Bronchial epithelial cell (primary cell): ENCODE measurements around the gene RPL12. TPM values are rescaled to one million over a fixed set of nuclear protein-coding genes. Genes with fewer than 3 reads are reported as not detected.
A peak's percentile ranks its signal among the peaks of the same experiment; 100 is the strongest.

Source experiments
- DNase-seq: peaks from one replicate; pipeline ENCODE4 v3.0.0-alpha.2; 2010; ENCODE audit warnings: low read depth
- FAIRE-seq: peaks from 2 replicates; lab custom pipeline; 2011; peaks lifted over from hg19 to GRCh38; lab: Jason Lieb, UNC
- H3K27me3 ChIP-seq: 2 replicates; pipeline ENCODE4 v1.5.1; 2011; ENCODE audit warnings: low read length; ENCODE audit not compliant: control insufficient read depth, insufficient read depth
- H3K36me3 ChIP-seq: 2 replicates; pipeline ENCODE4 v1.5.1; 2011; ENCODE audit warnings: low read length; ENCODE audit not compliant: control insufficient read depth, insufficient read depth
- H3K4me3 ChIP-seq: 2 replicates; pipeline ENCODE4 v1.5.1; 2011; ENCODE audit warnings: mild to moderate bottlenecking, low read depth, low read length, control low read depth
- CTCF ChIP-seq: IDR thresholded peaks from 2 replicates; pipeline ENCODE4 v1.5.1; 2011; ENCODE audit warnings: mild to moderate bottlenecking, moderate library complexity, low read length, control low read depth, inconsistent platforms; ENCODE audit not compliant: insufficient read depth, severe bottlenecking
- total RNA-seq: library from RNA; depleted of rRNA; stranded (reverse); fragments of >200 nt; gene quantifications from 2 replicates; pipeline ENCODE4 v1.2.1, GENCODE V29; 2014

Gene RPL12
- total RNA-seq, 1 donor from 2014 or later: 3,707 TPM

- peaks cover 26% of the 10 kb centered on the region for H3K36me3 ChIP-seq
- no peak for FAIRE-seq
- no peaks in the 10 kb centered on the region for H3K27me3 ChIP-seq
- no peak overlapping the region for H3K4me3 ChIP-seq
- no peak for TF ChIP-seq CTCF
- DNase-seq: no peak
Observed at GRCh38 chr9:127482662-127483061, 31.5 kb upstream of the RPL12 start.

- FAIRE-seq: no peak
Observed at GRCh38 chr9:127479507-127480081, 28.4 kb upstream of the RPL12 start.

GRCh38 chr9:127474592-127474991, 23.4 kb upstream of the RPL12 start:
- FAIRE-seq (no peak), DNase-seq (no peak)
- H3K36me3 ChIP-seq: peaks cover 8% of the 10 kb centered on the region
- no peak for TF ChIP-seq CTCF
- H3K27me3 ChIP-seq: no peaks in the 10 kb centered on the region
- no peak overlapping the region for H3K4me3 ChIP-seq

More at GRCh38 chr9:127479507-127480081, 28.4 kb upstream of the RPL12 start:
- DNase-seq: no peak
- peaks cover 16% of the 10 kb centered on the region for H3K36me3 ChIP-seq
- no peaks in the 10 kb centered on the region for H3K27me3 ChIP-seq
- H3K4me3 ChIP-seq: no peak overlapping the region
- no peak for TF ChIP-seq CTCF

- DNase-seq: no peak
- no peak for TF ChIP-seq CTCF
- H3K36me3 ChIP-seq: peaks cover 3% of the 10 kb centered on the region
- no peak for FAIRE-seq
- no peaks in the 10 kb centered on the region for H3K27me3 ChIP-seq
- no peak overlapping the region for H3K4me3 ChIP-seq
Observed at GRCh38 chr9:127473932-127474331, 22.7 kb upstream of the RPL12 start.

- DNase-seq (no peak), FAIRE-seq (peak; percentile 7)
- TF ChIP-seq CTCF: no peak
- Histone ChIP-seq H3K4me3 (no peak overlapping the region), H3K36me3 (peaks cover 2% of the 10 kb centered on the region), H3K27me3 (no peaks in the 10 kb centered on the region)
Observed at GRCh38 chr9:127473501-127473900, 22.3 kb upstream of the RPL12 start.

- Histone ChIP-seq H3K27me3 (no peaks in the 10 kb centered on the region), H3K36me3 (peaks cover 8% of the 10 kb centered on the region), H3K4me3 (no peak overlapping the region)
- FAIRE-seq (no peak), DNase-seq (no peak)
- no peak for TF ChIP-seq CTCF
Observed at GRCh38 chr9:127470662-127471061, 19.5 kb upstream of the RPL12 start.
